ENCODE measurements around the gene ALDH1L1.
A peak's percentile ranks its signal among the peaks of the same experiment; 100 is the strongest.
"Not testable (repeated sequence)": the region's sequence is repeated elsewhere in the genome, so short reads cannot be mapped to it uniquely, and the experiment has no call there.

Gene ALDH1L1

DNA sequence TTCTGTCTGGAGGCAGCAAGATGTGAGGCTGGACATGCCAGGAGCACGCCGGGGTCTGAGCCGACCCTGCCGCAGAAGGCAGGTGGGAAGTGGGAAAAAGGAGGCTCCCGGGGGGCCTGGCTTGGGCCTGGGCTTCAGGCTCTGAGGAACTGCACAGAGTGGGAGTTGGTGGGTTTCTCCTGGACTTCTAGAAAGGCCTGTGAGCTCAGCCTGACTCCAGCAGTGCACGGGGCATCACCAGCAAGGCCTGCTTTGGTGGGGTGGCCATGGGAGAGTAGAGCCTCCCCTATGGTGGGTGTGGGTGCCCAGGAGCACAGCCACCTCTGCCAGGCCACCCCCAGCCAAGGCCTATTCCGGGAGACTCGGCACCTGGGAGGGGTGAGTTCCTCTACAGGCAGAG is 78.4 kb downstream of the ALDH1L1 start:
- H3K4me3 ChIP-seq (ENCODE audit: low read depth, low read length): no peak overlapping the region
- DNase-seq (ENCODE audit: low read depth): no peak
- TF ChIP-seq MYC (IDR thresholded peaks at IDR 0.05; ENCODE audit: low read depth, low read length) (no peak), POLR2A (IDR thresholded peaks at IDR 0.05; ENCODE audit: extremely low read depth, insufficient read length) (no peak)
- TF ChIP-seq, protein P1, sequence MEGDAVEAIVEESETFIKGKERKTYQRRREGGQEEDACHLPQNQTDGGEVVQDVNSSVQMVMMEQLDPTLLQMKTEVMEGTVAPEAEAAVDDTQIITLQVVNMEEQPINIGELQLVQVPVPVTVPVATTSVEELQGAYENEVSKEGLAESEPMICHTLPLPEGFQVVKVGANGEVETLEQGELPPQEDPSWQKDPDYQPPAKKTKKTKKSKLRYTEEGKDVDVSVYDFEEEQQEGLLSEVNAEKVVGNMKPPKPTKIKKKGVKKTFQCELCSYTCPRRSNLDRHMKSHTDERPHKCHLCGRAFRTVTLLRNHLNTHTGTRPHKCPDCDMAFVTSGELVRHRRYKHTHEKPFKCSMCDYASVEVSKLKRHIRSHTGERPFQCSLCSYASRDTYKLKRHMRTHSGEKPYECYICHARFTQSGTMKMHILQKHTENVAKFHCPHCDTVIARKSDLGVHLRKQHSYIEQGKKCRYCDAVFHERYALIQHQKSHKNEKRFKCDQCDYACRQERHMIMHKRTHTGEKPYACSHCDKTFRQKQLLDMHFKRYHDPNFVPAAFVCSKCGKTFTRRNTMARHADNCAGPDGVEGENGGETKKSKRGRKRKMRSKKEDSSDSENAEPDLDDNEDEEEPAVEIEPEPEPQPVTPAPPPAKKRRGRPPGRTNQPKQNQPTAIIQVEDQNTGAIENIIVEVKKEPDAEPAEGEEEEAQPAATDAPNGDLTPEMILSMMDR (IDR thresholded peaks at IDR 0.05; ENCODE audit: low read depth, low read length): no peak
- TF ChIP-seq, protein P2, sequence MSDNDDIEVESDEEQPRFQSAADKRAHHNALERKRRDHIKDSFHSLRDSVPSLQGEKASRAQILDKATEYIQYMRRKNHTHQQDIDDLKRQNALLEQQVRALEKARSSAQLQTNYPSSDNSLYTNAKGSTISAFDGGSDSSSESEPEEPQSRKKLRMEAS (IDR thresholded peaks at IDR 0.05; ENCODE audit: low read depth, low read length): no peak

DNA sequence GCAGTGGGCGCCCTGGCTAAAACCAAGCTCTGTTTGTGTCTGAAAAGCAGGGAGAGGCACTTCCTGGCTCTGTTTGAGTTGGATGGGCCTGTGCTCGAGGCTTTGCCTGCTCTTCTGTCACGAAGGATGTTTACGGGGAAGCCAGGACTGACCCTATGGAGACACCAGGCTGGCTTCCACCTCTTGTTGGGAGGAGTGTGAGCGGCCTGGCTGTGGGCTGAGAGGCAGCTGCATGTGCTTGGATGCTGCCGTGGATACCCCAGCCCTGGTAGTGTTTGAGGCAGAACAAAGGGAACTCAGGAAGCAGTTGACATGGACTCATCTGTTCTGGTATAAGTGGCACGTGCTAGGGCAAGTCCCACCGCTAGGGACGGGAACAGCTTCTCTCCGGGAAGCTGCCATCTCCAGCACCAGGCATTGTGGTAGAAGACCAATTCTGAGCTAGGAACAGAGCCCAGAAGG is 78.8 kb downstream of the ALDH1L1 start:
- no peak overlapping the region for H3K4me3 ChIP-seq (ENCODE audit: low read depth, low read length)
- DNase-seq (ENCODE audit: low read depth): peak; percentile 33
- TF ChIP-seq POLR2A (IDR thresholded peaks at IDR 0.05; ENCODE audit: extremely low read depth, insufficient read length) (no peak), MYC (IDR thresholded peaks at IDR 0.05; ENCODE audit: low read depth, low read length) (no peak)
- TF ChIP-seq, protein P1 (IDR thresholded peaks at IDR 0.05; ENCODE audit: low read depth, low read length): no peak
- TF ChIP-seq, protein P2 (IDR thresholded peaks at IDR 0.05; ENCODE audit: low read depth, low read length): no peak

DNA sequence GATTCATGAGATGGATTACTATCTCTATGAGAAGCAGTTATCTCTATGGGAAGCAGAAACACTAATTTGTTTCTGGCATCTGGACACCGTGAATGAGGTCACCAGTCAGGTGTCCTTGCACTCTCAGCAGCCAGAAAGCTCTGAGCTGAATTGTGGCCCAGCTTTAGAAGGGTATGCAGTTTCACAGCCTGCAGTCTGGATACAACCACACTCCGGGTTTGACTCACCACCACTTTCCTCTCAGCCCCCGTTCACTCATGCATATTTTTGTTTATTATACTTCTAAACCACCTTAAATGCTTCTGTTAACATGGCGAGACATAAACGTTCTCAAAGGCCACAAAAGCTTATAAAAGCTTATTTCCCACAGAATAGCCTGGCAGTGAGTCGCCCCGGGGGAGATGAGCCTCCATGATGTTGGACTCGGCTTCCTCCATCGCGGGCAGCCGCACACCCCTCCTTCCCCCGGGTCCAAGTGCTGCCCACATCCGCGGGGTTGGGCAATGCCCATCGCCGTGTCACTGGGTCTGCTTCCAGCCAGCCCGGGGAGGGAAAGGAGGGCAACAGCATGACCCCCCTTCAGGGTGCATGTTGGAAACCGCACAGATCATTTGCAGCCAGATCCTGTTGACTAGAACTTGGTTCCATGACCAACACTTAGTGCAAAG is 79.6 kb downstream of the ALDH1L1 start:
- TF ChIP-seq MYC (IDR thresholded peaks at IDR 0.05; ENCODE audit: low read depth, low read length): peak; percentile 48; the same call in 1 of the 2 replicates
- TF ChIP-seq POLR2A (IDR thresholded peaks at IDR 0.05; ENCODE audit: extremely low read depth, insufficient read length): no peak
- TF ChIP-seq, protein P1 (IDR thresholded peaks at IDR 0.05; ENCODE audit: low read depth, low read length): no peak
- TF ChIP-seq, protein P2 (IDR thresholded peaks at IDR 0.05; ENCODE audit: low read depth, low read length): peak; percentile 66
- H3K4me3 ChIP-seq (ENCODE audit: low read depth, low read length): peak overlapping the region; percentile 22
- DNase-seq (ENCODE audit: low read depth): peak; percentile 94

DNA sequence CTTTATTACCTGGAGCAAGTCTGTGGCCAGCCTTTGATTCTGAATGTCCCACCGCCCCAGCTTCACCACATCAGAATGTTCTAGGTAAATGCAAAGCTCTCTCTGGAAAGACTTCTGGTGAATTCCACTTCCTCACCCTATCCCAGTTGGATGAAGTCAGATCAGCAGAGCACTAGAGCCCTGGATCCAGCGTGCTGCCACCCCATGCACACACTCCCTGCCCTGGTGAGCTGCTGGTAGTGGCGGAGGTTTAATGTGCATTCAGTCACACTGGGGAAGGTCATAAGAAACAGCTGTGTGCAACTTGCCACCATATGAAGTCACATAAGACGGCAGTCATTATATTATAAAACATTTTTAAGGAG is 80.1 kb downstream of the ALDH1L1 start:
- TF ChIP-seq MYC (IDR thresholded peaks at IDR 0.05; ENCODE audit: low read depth, low read length) (no peak), POLR2A (IDR thresholded peaks at IDR 0.05; ENCODE audit: extremely low read depth, insufficient read length) (no peak)
- TF ChIP-seq, protein P2 (IDR thresholded peaks at IDR 0.05; ENCODE audit: low read depth, low read length): no peak
- TF ChIP-seq, protein P1 (IDR thresholded peaks at IDR 0.05; ENCODE audit: low read depth, low read length): no peak
- no peak for DNase-seq (ENCODE audit: low read depth)
- no peak overlapping the region for H3K4me3 ChIP-seq (ENCODE audit: low read depth, low read length)

DNA sequence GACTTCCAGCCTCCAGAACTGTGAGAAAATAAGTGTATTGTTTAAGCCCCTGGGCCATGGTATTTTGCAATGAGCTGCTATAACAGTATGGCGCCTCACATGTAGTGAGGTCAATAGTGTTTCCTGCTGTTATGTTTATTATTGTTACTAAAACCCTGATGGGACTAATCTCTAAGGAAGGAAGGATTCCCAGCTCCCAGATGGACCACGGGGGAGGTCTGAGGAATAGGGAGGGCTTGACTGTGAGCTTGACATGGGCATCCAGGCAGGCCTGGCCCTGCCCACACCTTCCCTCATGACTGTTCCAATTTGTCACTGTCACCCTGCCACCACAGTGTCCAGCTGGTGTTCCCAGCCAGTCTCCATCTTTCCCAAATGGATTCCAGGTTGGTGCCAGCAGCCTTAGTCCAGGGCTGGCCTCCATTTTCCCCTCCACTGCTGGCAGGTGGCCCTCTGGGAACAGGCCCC is 82.0 kb downstream of the ALDH1L1 start:
- H3K4me3 ChIP-seq (ENCODE audit: low read depth, low read length): no peak overlapping the region
- DNase-seq (ENCODE audit: low read depth): no peak
- TF ChIP-seq, protein P2 (IDR thresholded peaks at IDR 0.05; ENCODE audit: low read depth, low read length): no peak
- no peak for TF ChIP-seq MYC (IDR thresholded peaks at IDR 0.05; ENCODE audit: low read depth, low read length)

DNA sequence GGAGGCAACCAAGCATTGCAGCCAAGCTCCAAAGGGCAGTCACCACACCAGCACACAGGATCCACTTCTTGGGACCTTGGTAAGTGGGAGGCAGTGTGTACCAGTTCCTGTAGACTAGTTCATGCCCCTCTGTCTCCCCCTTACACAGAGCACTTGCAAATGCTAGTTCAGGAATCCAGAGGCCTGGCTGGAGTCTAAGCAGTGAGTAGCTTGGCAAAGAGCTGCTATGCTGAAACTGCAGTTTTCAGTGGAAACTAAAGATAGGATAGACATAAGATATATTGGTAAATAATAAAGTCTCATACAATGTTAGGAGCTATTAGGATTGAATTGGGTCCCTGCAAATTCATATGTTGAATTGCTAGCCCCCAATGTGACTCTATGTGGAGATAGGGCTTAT is 82.6 kb downstream of the ALDH1L1 start:
- DNase-seq (ENCODE audit: low read depth): no peak
- no peak for TF ChIP-seq POLR2A (IDR thresholded peaks at IDR 0.05; ENCODE audit: extremely low read depth, insufficient read length)
- TF ChIP-seq, protein P2 (IDR thresholded peaks at IDR 0.05; ENCODE audit: low read depth, low read length): no peak
- TF ChIP-seq, protein P1 (IDR thresholded peaks at IDR 0.05; ENCODE audit: low read depth, low read length): no peak
- TF ChIP-seq MYC (IDR thresholded peaks at IDR 0.05; ENCODE audit: low read depth, low read length): no peak
- H3K4me3 ChIP-seq (ENCODE audit: low read depth, low read length): no peak overlapping the region

DNA sequence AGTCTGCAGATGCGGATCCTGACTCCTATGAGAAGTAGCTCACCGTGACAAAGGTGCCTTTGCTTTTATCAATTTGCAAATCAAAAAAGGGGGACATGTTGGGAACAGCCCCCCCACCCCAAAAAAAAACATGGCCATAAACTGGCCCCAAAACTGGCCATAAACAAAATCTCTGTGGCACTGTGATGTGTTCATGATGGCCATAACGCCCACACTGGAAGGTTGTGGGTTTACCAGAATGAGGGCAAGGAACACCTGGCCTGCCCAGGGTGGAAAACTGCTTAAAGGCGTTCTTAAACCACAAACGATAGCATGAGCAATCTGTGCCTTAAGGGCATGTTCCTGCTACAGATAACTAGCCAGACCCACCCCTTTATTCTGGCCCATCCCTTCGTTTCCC is 84.1 kb downstream of the ALDH1L1 start:
- H3K4me3 ChIP-seq (ENCODE audit: low read depth, low read length); DNase-seq (ENCODE audit: low read depth): not testable (repeated sequence)

DNA sequence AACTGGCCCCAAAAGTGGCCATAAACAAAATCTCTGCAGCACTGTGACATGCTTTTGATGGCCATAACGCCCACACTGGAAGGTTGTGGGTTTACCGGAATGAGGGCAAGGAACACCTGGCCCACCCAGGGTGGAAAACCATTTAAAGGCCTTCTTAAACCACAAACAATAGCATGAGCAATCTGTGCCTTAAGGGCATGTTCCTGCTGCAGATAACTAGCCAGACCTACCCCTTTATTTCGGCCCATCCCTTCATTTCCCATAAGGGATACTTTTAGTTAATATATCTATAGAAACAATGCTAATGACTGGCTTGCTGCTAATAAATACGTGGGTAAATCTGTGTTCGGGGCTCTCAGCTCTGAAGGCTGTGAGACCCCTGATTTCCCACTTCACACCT is 88.3 kb downstream of the ALDH1L1 start:
- not testable (repeated sequence) for DNase-seq (ENCODE audit: low read depth); H3K4me3 ChIP-seq (ENCODE audit: low read depth, low read length)

All from NB4 (cell line).